Liver (tissue), 9 donors: ENCODE measurements around the gene XAB2. TPM values are rescaled to one million over a fixed set of nuclear protein-coding genes. Genes with fewer than 3 reads are reported as not detected.
"Not testable (repeated sequence)": the region's sequence is repeated elsewhere in the genome, so short reads cannot be mapped to it uniquely, and the experiment has no call there.

Experiments used
- DNase-seq: peaks from one replicate; pipeline ENCODE4 v3.0.0-alpha.2; 2017; ENCODE audit warnings: low spot score
- H3K27ac ChIP-seq, 2 donors: one replicate each; pipeline ENCODE4 v1.7.0; 2013; ENCODE audit warnings: inconsistent platforms in 2 of 2, low read length in 2 of 2, control low read depth in 1 of 2, low read depth in 1 of 2, mild to moderate bottlenecking in 1 of 2
- H3K27me3 ChIP-seq, 4 donors: one replicate each; pipeline versions ENCODE4 v1.6.1 to v1.7.0; 2013; ENCODE audit warnings: low read length in 3 of 4, inconsistent platforms in 1 of 4, mild to moderate bottlenecking in 1 of 4, moderate library complexity in 1 of 4; ENCODE audit not compliant: control insufficient read depth in 4 of 4, insufficient read depth in 4 of 4
- H3K36me3 ChIP-seq, 4 donors: one replicate each; pipeline versions ENCODE4 v1.6.1 to v1.7.0; 2013; ENCODE audit warnings: low read length in 3 of 4, mild to moderate bottlenecking in 3 of 4, low read depth in 1 of 4, moderate library complexity in 1 of 4; ENCODE audit not compliant: control insufficient read depth in 4 of 4, insufficient read depth in 3 of 4
- H3K4me1 ChIP-seq, 4 donors: one replicate each; pipeline versions ENCODE4 v1.6.1 to v1.7.0; 2013; ENCODE audit warnings: low read length in 3 of 4, mild to moderate bottlenecking in 3 of 4, moderate library complexity in 1 of 4; ENCODE audit not compliant: control insufficient read depth in 4 of 4, insufficient read depth in 4 of 4
- H3K4me3 ChIP-seq, 3 donors: one replicate each; pipeline versions ENCODE4 v1.6.1 to v1.7.0; 2013; ENCODE audit warnings: low read length in 3 of 3, control low read depth in 1 of 3, low read depth in 1 of 3, mild to moderate bottlenecking in 1 of 3
- H3K9ac ChIP-seq, 2 donors: one replicate each; pipeline ENCODE4 v1.7.0; 2013; ENCODE audit warnings: low read length in 2 of 2, mild to moderate bottlenecking in 2 of 2, moderate library complexity in 2 of 2, control low read depth in 1 of 2, low read depth in 1 of 2
- H3K9me3 ChIP-seq, 4 donors: one replicate each; pipeline versions ENCODE4 v1.6.1 to v1.7.0; 2013; ENCODE audit warnings: low read length in 3 of 4; ENCODE audit not compliant: control insufficient read depth in 4 of 4
- EGR1 ChIP-seq, 2 donors: IDR thresholded peaks; 2 replicates each; pipeline ENCODE4 v1.6.1; 2016 to 2018; ENCODE audit warnings: antibody characterized with exemption in 2 of 2, low read depth in 2 of 2
- FOXA2 ChIP-seq: IDR thresholded peaks from 2 replicates; pipeline ENCODE4 v1.6.1; 2016; ENCODE audit warnings: antibody characterized with exemption
- GABPA ChIP-seq, 2 donors: IDR thresholded peaks in 1 of 2; conservative IDR thresholded peaks in 1 of 2; 2 replicates each; pipeline ENCODE4 v1.6.1; 2016; ENCODE audit warnings: antibody characterized with exemption in 2 of 2, mild to moderate bottlenecking in 1 of 2, moderate library complexity in 1 of 2
- HNF4G ChIP-seq: IDR thresholded peaks from 2 replicates; pipeline ENCODE4 v1.6.1; 2016; ENCODE audit warnings: antibody characterized with exemption
- JUND ChIP-seq, 2 donors: IDR thresholded peaks; 2 replicates each; pipeline ENCODE4 v1.6.1; 2016; ENCODE audit warnings: antibody characterized with exemption in 2 of 2
- NR2F2 ChIP-seq: IDR thresholded peaks from 2 replicates; pipeline ENCODE4 v1.6.1; 2016; ENCODE audit warnings: antibody characterized with exemption
- RXRA ChIP-seq, 2 donors: IDR thresholded peaks; 2 replicates each; pipeline ENCODE4 v1.6.1; 2017 to 2018; ENCODE audit warnings: antibody characterized with exemption in 2 of 2, mild to moderate bottlenecking in 1 of 2
- SP1 ChIP-seq: IDR thresholded peaks from 2 replicates; pipeline ENCODE4 v1.6.1; 2018; ENCODE audit warnings: antibody characterized with exemption, mild to moderate bottlenecking
- TAF1 ChIP-seq: conservative IDR thresholded peaks from 2 replicates; pipeline ENCODE4 v1.6.1; 2016; ENCODE audit warnings: antibody characterized with exemption, mild to moderate bottlenecking
- YY1 ChIP-seq: IDR thresholded peaks from 2 replicates; pipeline ENCODE4 v1.6.1; 2016; ENCODE audit warnings: antibody characterized with exemption, mild to moderate bottlenecking
- WGBS: extraction: QIAGEN DNeasy Blood & Tissue Kit; methylation state at CpG from one replicate; pipeline ENCODE4 v1.1.7; 2013; 5-methylcytosine and 5-hydroxymethylcytosine counted together
- polyA plus RNA-seq, 2 donors: library from polyadenylated mRNA; stranded (reverse) in 1 of 2; unstranded in 1 of 2; fragments of 200-250 nt in 1 of 2; fragments of >200 nt in 1 of 2; fragmentation: Nextera tagmentation in 1 of 2; extraction: Ambion mirVana in 1 of 2; gene quantifications; one replicate each; pipeline versions ENCODE4 v1.2.1 to v1.2.3, GENCODE V29; 2013 to 2015
- total RNA-seq, 2 donors: library from RNA; depleted of rRNA; stranded (reverse); fragments of >200 nt; gene quantifications; one replicate each; pipeline ENCODE4 v1.2.3, GENCODE V29; 2014
- TF ChIP-seq, protein P1 (sequence below): IDR thresholded peaks from 2 replicates; pipeline ENCODE4 v1.6.1; 2016; ENCODE audit warnings: antibody characterized with exemption
- TF ChIP-seq, protein P2 (sequence below): IDR thresholded peaks from 2 replicates; pipeline ENCODE4 v1.6.1; 2016; ENCODE audit warnings: antibody characterized with exemption, mild to moderate bottlenecking
- TF ChIP-seq, protein P3 (sequence below): IDR thresholded peaks from 2 replicates; pipeline ENCODE4 v1.6.1; 2016; ENCODE audit warnings: antibody characterized with exemption
- TF ChIP-seq, protein P4 (sequence below): IDR thresholded peaks from 2 replicates; pipeline ENCODE4 v1.6.1; 2016; ENCODE audit warnings: antibody characterized with exemption
- TF ChIP-seq, protein P5 (sequence below): fragments of 150-350 bp; IDR thresholded peaks from 2 replicates; pipeline ENCODE4 v1.5.1; 2017; ENCODE audit warnings: improper control_type of control experiment, low read depth, low read length; ENCODE audit not compliant: missing input control
- donor health status: healthy.
- donor health status: healthy.
- donor health status: healthy.
- donor health status: healthy.
- donor health status: healthy.

The XAB2 gene
- total and polyA plus RNA-seq, 4 donors, result 5.1 to 21.3 (median 15.3) TPM

DNA sequence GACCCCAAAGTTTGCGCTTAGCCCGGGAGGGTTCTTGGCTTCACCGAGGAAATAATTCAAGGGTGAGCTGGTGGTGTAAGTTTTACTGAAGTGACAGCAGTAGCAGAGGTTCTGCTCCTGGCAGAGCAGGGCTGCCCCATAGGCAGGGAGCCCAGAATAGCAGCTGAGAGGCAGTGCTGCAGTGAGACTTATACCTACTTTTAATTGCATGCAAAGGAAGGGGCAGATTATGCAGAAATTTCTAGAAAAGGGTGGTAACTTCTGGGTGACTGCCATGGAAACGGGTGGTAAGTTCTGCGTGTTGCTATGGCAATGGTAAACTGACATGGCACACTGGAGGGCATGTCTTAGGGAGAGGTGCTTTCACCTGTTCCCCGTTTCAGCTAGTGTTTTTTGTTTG, 51.2 kb downstream of the XAB2 start (continued):
- no peak for TF ChIP-seq TAF1

DNA sequence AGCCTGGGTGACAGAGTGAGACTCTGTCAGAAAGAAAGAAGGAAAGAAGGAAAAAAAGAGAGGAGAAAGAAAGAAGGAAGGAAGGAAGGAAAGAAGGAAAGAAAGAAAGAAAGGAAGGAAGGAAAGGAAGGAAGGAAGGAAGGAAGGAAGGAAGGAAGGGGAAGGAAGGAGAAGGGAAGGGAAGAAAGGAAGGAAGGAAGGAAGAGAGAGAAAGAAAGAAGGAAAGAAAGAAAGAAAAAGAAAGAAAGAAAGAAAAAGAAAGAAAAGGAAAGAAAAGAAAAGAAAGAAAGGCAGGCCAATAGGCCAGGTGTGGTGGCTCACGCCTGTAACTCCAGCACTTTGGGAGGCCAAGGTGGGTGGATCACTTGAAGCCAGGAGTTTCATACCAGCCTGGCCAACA, 51.9 kb downstream of the XAB2 start:
- WGBS, result 94% methylated on average over 1 of the region's 1 CpG

DNA sequence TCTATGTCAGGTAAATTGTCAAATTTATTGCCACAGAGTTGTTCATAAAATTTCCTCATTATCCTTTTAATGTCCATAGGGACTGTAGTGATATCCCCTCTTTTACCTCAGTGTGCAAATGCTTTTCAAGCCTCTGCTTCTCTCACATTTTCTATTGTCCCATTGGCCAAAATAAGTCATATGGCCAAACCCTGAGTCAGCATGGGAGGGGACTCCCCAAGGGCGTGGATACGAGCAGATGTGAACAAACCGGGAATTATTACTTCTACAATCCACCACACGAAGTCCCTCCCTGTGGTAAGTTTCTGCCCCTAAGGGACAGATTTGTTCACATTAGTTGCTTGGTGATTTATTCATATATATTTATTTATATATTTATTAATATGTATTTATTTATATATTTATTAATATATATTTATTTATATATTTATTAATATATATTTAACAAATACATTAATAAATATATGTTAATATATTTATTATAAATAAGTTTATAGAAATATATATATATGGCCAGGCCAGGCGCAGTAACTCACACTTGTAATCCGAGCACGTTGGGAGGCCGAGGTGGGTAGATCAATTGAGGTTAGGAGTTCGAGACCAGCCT, 53.8 kb downstream of the XAB2 start:
- DNase-seq, result no peak
- Histone ChIP-seq H3K4me3 (no peak overlapping the region), H3K27ac (no peak overlapping the region), H3K9ac (no peak overlapping the region), H3K27me3 (no peaks in the 10 kb centered on the region), H3K36me3 (no peaks in the 10 kb centered on the region), H3K4me1 (no peaks in the 10 kb centered on the region), H3K9me3 (no peaks in the 10 kb centered on the region)
- TF ChIP-seq GABPA (IDR thresholded peaks at IDR 0.05 in 1 of 2, conservative IDR thresholded peaks at IDR 0.05 in 1 of 2) (no peak), YY1 (no peak), JUND (IDR thresholded peaks at IDR 0.05) (no peak), RXRA (IDR thresholded peaks at IDR 0.05) (no peak), FOXA2 (no peak), HNF4G (no peak), NR2F2 (no peak), TAF1 (no peak)
- TF ChIP-seq, protein P1, sequence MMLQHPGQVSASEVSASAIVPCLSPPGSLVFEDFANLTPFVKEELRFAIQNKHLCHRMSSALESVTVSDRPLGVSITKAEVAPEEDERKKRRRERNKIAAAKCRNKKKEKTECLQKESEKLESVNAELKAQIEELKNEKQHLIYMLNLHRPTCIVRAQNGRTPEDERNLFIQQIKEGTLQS, result no peak
- TF ChIP-seq, protein P2, sequence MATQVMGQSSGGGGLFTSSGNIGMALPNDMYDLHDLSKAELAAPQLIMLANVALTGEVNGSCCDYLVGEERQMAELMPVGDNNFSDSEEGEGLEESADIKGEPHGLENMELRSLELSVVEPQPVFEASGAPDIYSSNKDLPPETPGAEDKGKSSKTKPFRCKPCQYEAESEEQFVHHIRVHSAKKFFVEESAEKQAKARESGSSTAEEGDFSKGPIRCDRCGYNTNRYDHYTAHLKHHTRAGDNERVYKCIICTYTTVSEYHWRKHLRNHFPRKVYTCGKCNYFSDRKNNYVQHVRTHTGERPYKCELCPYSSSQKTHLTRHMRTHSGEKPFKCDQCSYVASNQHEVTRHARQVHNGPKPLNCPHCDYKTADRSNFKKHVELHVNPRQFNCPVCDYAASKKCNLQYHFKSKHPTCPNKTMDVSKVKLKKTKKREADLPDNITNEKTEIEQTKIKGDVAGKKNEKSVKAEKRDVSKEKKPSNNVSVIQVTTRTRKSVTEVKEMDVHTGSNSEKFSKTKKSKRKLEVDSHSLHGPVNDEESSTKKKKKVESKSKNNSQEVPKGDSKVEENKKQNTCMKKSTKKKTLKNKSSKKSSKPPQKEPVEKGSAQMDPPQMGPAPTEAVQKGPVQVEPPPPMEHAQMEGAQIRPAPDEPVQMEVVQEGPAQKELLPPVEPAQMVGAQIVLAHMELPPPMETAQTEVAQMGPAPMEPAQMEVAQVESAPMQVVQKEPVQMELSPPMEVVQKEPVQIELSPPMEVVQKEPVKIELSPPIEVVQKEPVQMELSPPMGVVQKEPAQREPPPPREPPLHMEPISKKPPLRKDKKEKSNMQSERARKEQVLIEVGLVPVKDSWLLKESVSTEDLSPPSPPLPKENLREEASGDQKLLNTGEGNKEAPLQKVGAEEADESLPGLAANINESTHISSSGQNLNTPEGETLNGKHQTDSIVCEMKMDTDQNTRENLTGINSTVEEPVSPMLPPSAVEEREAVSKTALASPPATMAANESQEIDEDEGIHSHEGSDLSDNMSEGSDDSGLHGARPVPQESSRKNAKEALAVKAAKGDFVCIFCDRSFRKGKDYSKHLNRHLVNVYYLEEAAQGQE, result no peak
- WGBS, result 79% methylated on average over 9 of the region's 9 CpGs

More for the DNA sequence above, 51.9 kb downstream of the XAB2 start:
- DNase-seq, H3K27ac ChIP-seq, H3K9me3 ChIP-seq, H3K27me3 ChIP-seq, H3K4me3 ChIP-seq, H3K36me3 ChIP-seq, H3K9ac ChIP-seq, H3K4me1 ChIP-seq: not testable (repeated sequence)

DNA sequence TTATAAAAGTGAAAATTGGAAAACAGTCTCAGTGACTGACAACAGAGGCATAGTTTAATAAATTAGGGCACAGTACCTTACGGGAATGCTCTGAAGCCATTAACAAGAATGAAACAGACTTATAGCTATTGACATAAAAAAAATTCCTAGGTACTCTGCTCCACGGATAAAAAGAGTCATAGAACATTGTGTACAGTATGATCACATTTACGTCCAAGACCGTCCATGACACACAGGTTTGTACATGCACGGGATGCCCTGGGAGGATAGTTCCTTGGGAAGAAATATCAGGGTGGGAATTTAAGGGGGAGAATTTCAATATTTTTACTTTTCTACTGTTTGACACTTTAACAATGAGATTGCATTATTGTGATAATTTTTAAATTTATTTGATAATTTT, 58.6 kb downstream of the XAB2 start:
- Histone ChIP-seq H3K27ac (no peak overlapping the region), H3K36me3 (no peaks in the 10 kb centered on the region), H3K4me1 (no peaks in the 10 kb centered on the region), H3K27me3 (no peaks in the 10 kb centered on the region), H3K4me3 (no peak overlapping the region), H3K9me3 (no peaks in the 10 kb centered on the region), H3K9ac (no peak overlapping the region)
- 87% methylated on average over 5 of the region's 5 CpGs for WGBS
- DNase-seq, result no peak
- TF ChIP-seq GABPA (IDR thresholded peaks at IDR 0.05 in 1 of 2, conservative IDR thresholded peaks at IDR 0.05 in 1 of 2) (no peak), EGR1 (IDR thresholded peaks at IDR 0.05; ENCODE audit: low read depth in 2 of 2) (no peak), HNF4G (no peak), JUND (IDR thresholded peaks at IDR 0.05) (no peak), TAF1 (no peak), SP1 (no peak), RXRA (IDR thresholded peaks at IDR 0.05) (no peak), NR2F2 (no peak), FOXA2 (no peak), YY1 (no peak)
- TF ChIP-seq, protein P3, sequence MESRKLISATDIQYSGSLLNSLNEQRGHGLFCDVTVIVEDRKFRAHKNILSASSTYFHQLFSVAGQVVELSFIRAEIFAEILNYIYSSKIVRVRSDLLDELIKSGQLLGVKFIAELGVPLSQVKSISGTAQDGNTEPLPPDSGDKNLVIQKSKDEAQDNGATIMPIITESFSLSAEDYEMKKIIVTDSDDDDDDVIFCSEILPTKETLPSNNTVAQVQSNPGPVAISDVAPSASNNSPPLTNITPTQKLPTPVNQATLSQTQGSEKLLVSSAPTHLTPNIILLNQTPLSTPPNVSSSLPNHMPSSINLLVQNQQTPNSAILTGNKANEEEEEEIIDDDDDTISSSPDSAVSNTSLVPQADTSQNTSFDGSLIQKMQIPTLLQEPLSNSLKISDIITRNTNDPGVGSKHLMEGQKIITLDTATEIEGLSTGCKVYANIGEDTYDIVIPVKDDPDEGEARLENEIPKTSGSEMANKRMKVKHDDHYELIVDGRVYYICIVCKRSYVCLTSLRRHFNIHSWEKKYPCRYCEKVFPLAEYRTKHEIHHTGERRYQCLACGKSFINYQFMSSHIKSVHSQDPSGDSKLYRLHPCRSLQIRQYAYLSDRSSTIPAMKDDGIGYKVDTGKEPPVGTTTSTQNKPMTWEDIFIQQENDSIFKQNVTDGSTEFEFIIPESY, result no peak
- TF ChIP-seq, protein P1, result no peak
- TF ChIP-seq, protein P4, sequence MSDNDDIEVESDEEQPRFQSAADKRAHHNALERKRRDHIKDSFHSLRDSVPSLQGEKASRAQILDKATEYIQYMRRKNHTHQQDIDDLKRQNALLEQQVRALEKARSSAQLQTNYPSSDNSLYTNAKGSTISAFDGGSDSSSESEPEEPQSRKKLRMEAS, result no peak
- TF ChIP-seq, protein P5, sequence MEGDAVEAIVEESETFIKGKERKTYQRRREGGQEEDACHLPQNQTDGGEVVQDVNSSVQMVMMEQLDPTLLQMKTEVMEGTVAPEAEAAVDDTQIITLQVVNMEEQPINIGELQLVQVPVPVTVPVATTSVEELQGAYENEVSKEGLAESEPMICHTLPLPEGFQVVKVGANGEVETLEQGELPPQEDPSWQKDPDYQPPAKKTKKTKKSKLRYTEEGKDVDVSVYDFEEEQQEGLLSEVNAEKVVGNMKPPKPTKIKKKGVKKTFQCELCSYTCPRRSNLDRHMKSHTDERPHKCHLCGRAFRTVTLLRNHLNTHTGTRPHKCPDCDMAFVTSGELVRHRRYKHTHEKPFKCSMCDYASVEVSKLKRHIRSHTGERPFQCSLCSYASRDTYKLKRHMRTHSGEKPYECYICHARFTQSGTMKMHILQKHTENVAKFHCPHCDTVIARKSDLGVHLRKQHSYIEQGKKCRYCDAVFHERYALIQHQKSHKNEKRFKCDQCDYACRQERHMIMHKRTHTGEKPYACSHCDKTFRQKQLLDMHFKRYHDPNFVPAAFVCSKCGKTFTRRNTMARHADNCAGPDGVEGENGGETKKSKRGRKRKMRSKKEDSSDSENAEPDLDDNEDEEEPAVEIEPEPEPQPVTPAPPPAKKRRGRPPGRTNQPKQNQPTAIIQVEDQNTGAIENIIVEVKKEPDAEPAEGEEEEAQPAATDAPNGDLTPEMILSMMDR, result no peak
